Effector memory CD4-positive, alpha-beta T cell (primary cell): ENCODE data around the gene NIN.
"Not testable (repeated sequence)": the region's sequence is repeated elsewhere in the genome, so short reads cannot be mapped to it uniquely, and the experiment has no call there.

Experiments
- DNase-seq, 3 donors: peaks; one replicate each; pipeline ENCODE4 v3.0.0-alpha.2; 2020
- H3K27ac ChIP-seq: 2 replicates; pipeline ENCODE4 v1.7.0; 2013; ENCODE audit warnings: mild to moderate bottlenecking, low read length, moderate library complexity; ENCODE audit not compliant: insufficient read depth, poor library complexity, severe bottlenecking
- H3K27me3 ChIP-seq: replicated peaks from 2 replicates; pipeline ENCODE4 v1.7.0; 2013; ENCODE audit warnings: mild to moderate bottlenecking, low read length; ENCODE audit not compliant: insufficient read depth, control insufficient read depth, poor library complexity, severe bottlenecking
- H3K36me3 ChIP-seq: 2 replicates; pipeline ENCODE4 v1.7.0; 2013; ENCODE audit warnings: mild to moderate bottlenecking, low read length, moderate library complexity; ENCODE audit not compliant: control insufficient read depth, insufficient read depth
- H3K4me1 ChIP-seq: 2 replicates; pipeline ENCODE4 v1.7.0; 2013; ENCODE audit warnings: low read length, mild to moderate bottlenecking; ENCODE audit not compliant: control insufficient read depth, insufficient read depth, poor library complexity, severe bottlenecking
- H3K4me3 ChIP-seq: 2 replicates; pipeline ENCODE4 v1.7.0; 2013; ENCODE audit warnings: low read length, low read depth, mild to moderate bottlenecking; ENCODE audit not compliant: insufficient read depth, poor library complexity, severe bottlenecking
- H3K9me3 ChIP-seq: 2 replicates; pipeline ENCODE4 v1.7.0; 2013; ENCODE audit warnings: mild to moderate bottlenecking, low read length, moderate library complexity; ENCODE audit not compliant: control insufficient read depth

Gene NIN

DNA sequence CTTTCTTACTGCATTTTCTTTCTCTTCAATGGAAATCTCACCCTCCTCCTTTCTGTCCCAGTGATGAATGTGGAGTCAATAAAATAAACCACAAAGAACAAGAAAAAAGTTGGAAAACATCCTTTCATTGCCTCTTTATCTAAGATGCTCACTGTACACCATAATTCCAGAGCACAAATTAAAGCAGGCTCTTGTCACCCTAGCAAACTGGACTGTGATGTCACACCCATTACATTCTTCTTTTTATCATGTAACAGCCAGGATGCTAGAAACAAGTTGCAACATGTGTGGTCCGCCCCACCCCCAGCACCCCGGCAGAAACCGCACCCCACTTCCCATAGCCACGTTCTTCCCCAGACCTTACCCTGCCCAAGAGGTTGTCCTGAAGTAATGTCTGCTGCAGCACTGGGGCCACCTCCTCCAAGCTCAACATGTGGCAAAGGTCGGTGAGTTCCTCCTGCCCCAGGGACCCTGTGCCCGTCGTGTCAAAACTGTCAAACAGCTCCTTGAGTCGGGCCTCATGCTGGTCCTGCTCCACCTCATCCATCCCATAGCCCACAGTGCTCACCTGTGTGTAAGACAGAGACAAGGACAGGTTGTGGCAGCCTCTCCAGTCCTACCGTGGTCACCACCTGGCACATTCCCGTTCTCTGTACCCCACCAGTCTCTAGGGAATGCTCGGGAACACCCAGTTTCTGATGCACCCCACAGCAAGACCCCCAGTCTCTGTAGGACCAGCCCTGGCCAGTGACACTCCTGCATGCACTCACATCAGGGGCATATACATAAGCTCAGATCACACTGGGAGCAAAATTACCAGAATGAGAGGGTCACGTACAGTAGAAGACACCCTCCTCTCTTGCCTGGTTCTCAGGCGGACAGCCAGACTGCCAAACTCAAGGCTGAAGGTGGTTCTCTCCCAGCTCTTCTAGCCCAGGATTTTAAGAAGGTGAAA is 9.2 kb downstream of the NIN start:
- Histone ChIP-seq H3K9me3 (no peaks in the 10 kb centered on the region), H3K4me3 (no peak overlapping the region), H3K27me3 (no peaks in the 10 kb centered on the region), H3K4me1 (peaks cover 26% of the 10 kb centered on the region), H3K27ac (peak overlapping the region; percentile 46), H3K36me3 (no peaks in the 10 kb centered on the region)
- DNase-seq: peak; percentile 17 to 41 (median 30)

DNA sequence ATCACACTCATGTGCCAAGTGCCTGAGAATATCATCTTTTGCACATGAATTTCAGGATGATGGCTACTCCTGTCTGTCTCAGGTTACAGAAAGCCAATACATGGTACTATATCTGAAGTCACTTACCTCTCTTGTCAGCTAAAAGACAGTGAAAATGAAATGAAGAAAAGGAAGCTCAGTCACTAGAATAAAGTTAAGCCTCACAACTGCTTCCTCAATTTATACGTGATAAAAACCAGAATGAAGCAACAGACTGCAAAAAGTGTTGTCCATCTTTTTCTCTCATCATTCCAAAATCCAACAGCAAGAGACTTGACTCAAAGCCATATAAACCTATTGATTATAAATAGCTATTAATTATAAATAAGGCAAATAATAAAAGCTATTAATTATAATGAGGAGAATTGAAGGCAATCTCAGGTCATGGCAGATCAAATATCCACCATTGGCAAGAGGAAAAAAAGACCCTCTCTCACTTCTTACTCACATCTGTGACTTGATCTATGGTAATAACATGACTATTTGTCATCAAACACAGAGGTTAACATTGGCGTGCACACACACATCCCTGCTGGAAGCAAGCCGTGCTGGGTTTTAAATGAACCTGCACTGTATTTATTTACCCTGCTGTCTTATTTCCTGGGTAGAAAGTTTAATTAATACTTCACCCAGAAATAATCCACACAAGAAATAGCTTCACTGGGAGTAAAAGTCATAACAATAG is 10.0 kb downstream of the NIN start:
- Histone ChIP-seq H3K9me3 (no peaks in the 10 kb centered on the region), H3K4me1 (peaks cover 26% of the 10 kb centered on the region), H3K4me3 (no peak overlapping the region), H3K27ac (peak overlapping the region; percentile 23), H3K27me3 (no peaks in the 10 kb centered on the region), H3K36me3 (peaks cover 4% of the 10 kb centered on the region)
- DNase-seq: no peak

- not testable (repeated sequence) for H3K4me3 ChIP-seq, H3K27me3 ChIP-seq, H3K36me3 ChIP-seq, H3K9me3 ChIP-seq, H3K27ac ChIP-seq, DNase-seq
- H3K4me1 ChIP-seq: peaks cover 26% of the 10 kb centered on the region
Measured at GRCh38 chr14:50819303-50819702, 11.7 kb downstream of the NIN start.

- Histone ChIP-seq H3K4me1 (peaks cover 28% of the 10 kb centered on the region), H3K27ac (no peak overlapping the region), H3K9me3 (no peaks in the 10 kb centered on the region), H3K4me3 (no peak overlapping the region), H3K36me3 (peaks cover 4% of the 10 kb centered on the region), H3K27me3 (no peaks in the 10 kb centered on the region)
- no peak for DNase-seq
Measured at GRCh38 chr14:50816395-50817047, 14.4 kb downstream of the NIN start.

DNA sequence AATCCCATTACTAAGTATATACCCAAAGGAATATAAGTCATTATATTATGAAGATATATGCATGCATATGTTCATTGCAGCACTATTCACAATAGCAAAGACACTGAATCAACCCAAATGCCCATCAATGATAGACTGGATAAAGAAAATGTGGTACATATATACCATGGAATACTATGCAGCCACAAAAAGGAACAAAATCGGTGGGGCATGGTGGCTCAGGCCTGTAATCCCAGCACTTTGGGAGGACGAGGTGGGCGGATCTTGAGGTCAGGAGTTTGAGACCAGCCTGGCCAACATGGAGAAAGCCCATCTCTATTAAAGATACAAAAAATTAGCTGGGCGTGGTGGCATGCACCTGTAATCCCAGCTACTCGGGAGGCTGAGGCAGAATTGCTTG is 15.4 kb downstream of the NIN start:
- not testable (repeated sequence) for H3K27ac ChIP-seq, H3K9me3 ChIP-seq, DNase-seq, H3K4me3 ChIP-seq, H3K36me3 ChIP-seq, H3K27me3 ChIP-seq
- peaks cover 19% of the 10 kb centered on the region for H3K4me1 ChIP-seq

GRCh38 chr14:50815058-50815457 is 15.9 kb downstream of the NIN start:
- H3K4me1 ChIP-seq: peaks cover 18% of the 10 kb centered on the region
- H3K9me3 ChIP-seq, DNase-seq, H3K27me3 ChIP-seq, H3K27ac ChIP-seq, H3K36me3 ChIP-seq, H3K4me3 ChIP-seq: not testable (repeated sequence)

- no peaks in the 10 kb centered on the region for H3K9me3 ChIP-seq
- H3K36me3 ChIP-seq: peaks cover 4% of the 10 kb centered on the region
- H3K27ac ChIP-seq: no peak overlapping the region
- H3K4me1 ChIP-seq: peaks cover 16% of the 10 kb centered on the region
- no peak overlapping the region for H3K4me3 ChIP-seq
- DNase-seq: no peak
- H3K27me3 ChIP-seq: no peaks in the 10 kb centered on the region
Measured at GRCh38 chr14:50814161-50814560, 16.8 kb downstream of the NIN start.

DNA sequence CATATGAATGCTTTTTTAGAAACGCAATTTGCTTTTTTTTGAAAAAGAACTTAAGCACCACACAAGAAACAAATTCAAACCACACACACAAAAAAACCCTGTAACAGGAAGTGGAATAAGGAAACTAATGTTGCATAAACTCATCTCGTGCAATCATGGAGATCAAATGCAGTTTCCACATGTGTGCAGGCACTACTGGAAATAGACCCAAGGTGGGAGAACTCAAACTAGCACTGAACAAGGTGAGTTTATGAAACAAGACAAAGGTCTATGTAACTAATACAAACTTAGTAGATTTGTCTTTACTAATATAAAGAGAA is 17.5 kb downstream of the NIN start:
- Histone ChIP-seq H3K27me3 (no peaks in the 10 kb centered on the region), H3K36me3 (peaks cover 4% of the 10 kb centered on the region), H3K9me3 (no peaks in the 10 kb centered on the region), H3K27ac (peak overlapping the region; percentile 37), H3K4me1 (peaks cover 16% of the 10 kb centered on the region), H3K4me3 (no peak overlapping the region)
- DNase-seq: no peak

- DNase-seq: no peak
- H3K4me1 ChIP-seq: peaks cover 16% of the 10 kb centered on the region
- H3K36me3 ChIP-seq: peaks cover 4% of the 10 kb centered on the region
- H3K27me3 ChIP-seq: no peaks in the 10 kb centered on the region
- H3K9me3 ChIP-seq: no peaks in the 10 kb centered on the region
- H3K4me3 ChIP-seq: no peak overlapping the region
- H3K27ac ChIP-seq: peak overlapping the region; percentile 37
Measured at GRCh38 chr14:50812856-50813543, 18.0 kb downstream of the NIN start.
